HG03097 (cell line): ENCODE measurements around the gene PANX1.
A peak's percentile ranks its signal among the peaks of the same experiment; 100 is the strongest.
"Not testable (repeated sequence)": the region's sequence is repeated elsewhere in the genome, so short reads cannot be mapped to it uniquely, and the experiment has no call there.

Experiments
- ATAC-seq: cut with Tn5 transposase; IDR thresholded peaks from one replicate; pipeline ENCODE4 v1.9.1; 2021; ENCODE audit not compliant: unreplicated experiment, low FRiP score

Gene PANX1, protein sequence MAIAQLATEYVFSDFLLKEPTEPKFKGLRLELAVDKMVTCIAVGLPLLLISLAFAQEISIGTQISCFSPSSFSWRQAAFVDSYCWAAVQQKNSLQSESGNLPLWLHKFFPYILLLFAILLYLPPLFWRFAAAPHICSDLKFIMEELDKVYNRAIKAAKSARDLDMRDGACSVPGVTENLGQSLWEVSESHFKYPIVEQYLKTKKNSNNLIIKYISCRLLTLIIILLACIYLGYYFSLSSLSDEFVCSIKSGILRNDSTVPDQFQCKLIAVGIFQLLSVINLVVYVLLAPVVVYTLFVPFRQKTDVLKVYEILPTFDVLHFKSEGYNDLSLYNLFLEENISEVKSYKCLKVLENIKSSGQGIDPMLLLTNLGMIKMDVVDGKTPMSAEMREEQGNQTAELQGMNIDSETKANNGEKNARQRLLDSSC

GRCh38 chr11:94128746-94129511, at the start of gene PANX1:
PANX1 (plus strand) TSS chr11:94128841; CDS start chr11:94129313, 472 bp downstream.
- peak; percentile 72 for ATAC-seq

DNA sequence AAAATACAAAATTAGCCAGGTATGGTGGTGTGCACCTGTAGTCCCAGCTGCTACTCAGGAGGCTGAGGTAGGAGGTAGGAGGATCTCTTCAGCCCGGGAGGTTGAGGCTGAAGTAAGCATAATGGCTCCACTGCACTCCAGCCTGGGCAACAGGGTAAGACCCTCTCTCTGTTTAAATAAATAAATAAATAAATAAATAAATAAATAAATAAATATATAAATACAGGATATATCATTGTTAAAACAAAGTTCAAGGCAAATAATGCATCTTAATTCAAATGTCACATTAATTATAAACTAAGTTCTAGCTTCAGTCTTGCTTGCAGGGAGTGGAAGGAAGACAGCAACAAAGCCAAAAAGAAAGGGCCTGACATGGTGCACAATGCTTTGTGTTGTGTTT, 44.5 kb upstream of the PANX1 start:
- no peak for ATAC-seq

DNA sequence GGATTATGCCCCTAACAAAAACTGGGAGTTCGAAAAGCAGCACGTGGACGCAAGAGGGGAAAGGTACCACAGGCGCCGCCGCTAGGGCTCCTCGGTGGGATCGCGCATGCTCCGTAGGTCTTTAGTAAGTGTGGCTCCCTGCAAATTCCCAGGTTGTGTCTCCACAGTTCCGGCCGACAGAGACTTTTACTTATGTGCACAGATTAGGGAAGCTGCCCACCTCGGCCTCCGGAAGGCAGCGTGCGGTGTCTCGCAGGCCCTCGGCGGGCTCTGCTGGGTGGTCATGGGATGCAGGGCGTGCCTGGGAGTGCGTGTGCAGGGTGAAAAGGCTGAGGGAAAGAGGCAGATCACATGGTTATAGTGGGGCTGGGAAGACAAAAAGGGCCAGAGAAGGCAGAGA, 39.7 kb upstream of the PANX1 start:
- ATAC-seq: no peak

GRCh38 chr11:94089341-94089740, 39.3 kb upstream of the PANX1 start:
- no peak for ATAC-seq

- no peak for ATAC-seq
These were observed 38.2 kb upstream of the PANX1 start for GRCh38 chr11:94090401-94090800.

- ATAC-seq: no peak
These were observed 37.5 kb upstream of the PANX1 start for GRCh38 chr11:94091091-94091490.

- ATAC-seq: no peak
These were observed 28.4 kb upstream of the PANX1 start for GRCh38 chr11:94100253-94100652.

DNA sequence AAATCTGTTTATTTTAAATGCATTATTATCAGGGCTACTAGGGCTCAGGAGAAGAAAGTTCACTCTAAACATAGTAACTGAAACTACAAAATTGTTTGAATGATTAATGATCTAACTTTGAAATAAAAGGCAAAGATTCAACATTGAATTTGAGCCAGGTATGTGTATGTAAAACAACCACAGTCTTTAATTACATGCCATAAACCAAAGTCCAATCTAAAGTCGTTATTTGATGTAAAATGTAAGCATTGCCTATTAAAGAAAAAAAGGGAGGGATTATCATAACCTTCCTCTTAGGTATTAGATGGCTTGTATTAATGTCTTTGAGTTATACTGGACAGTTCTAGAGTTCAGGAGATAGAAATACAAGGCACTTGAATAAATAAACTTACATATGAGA, 25.2 kb upstream of the PANX1 start:
- no peak for ATAC-seq

DNA sequence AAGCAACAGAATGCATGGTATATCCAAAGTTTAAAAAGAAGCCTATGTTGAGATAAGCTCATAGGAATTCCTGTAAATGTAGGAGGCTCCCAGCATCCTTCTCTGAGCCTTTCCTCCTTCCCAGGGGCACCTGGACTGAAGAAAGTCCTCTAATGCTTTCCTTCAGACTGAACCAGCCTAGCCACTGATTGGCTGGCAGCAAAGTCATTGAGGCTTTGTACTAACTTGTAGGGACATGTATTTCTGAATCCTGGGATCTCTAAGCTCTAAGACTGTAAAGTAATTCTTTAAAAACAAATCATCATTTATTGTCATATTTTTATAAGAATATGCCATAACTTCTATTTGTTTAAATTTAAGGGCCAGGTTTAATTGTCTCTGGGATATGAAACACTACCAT, 23.9 kb upstream of the PANX1 start:
- no peak for ATAC-seq

DNA sequence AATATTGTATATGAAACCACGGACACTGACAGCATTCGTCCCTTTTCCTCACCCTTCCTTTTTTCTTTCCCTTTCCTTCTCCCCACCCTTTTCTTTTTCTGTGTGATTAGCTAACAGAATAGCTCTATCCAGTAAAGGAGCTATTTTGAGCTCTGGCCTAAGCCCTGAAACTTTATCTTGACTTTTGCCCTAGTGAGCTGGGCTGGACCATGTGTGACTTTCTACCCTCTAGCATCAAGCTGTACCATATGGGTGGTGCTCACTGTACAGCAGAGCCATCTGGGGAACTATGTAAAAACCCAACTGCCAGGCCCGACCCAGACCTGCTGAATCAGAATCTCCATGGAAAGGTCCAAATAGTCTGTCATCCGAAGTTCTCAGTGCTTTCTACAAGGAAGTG, 21.9 kb upstream of the PANX1 start:
- ATAC-seq: no peak

GRCh38 chr11:94107363-94107762, 21.3 kb upstream of the PANX1 start:
- no peak for ATAC-seq

- ATAC-seq: no peak
These were observed 17.4 kb upstream of the PANX1 start for GRCh38 chr11:94111241-94111640.

- no peak for ATAC-seq
These were observed 17.0 kb upstream of the PANX1 start for GRCh38 chr11:94111660-94112059.

DNA sequence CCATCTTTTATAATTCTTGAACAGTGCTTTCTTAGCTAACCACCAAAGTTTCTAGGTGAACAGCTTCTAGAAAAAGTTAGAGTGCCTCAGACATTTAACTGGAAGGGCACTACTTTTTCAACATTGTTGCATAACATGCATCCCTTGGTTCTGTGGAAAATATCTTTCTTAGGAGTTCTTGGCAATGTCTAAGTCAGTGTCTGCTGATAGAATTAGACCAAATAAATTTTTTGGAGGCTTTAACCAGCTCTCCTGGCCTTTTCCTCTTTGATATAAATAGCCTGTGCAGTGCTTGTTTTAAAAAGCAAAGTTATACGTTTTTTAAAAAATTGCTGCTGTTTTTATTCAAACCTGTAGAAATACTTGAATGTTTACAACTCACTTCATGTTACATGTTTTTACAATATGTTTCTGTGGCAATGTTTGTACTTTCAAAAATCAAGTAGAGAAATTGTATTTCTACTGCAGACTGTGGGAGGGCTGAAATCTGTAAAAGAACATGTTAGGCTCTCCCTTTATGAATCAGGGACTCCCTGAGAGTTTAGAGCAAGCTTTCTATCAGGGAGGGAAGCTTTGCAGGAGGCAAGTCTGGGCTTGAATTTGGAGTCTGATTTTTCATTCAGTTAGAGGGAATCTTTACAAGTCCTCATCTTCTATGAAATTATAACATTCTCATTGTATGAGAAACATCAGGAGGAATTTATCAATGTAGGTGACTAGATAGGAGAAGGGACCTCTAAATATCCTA, 16.3 kb upstream of the PANX1 start:
- no peak for ATAC-seq

DNA sequence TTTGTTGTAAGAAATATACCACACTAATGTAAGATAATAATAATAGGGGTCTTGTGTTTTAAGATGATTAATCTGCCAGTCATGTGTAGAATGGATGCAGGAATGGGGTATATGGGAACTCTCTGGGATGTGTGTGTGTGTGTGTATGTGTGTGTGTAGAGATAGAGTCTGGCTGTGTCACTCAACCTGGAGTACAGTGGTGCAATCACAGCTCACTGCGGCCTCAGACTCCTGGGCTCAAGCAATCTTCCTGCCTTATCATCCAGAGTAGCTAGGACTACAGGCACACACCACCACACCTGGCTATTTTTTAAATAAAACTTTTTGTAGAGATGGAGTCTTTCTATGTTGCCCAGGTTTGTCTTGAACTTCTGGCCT, 11.5 kb upstream of the PANX1 start:
- no peak for ATAC-seq

DNA sequence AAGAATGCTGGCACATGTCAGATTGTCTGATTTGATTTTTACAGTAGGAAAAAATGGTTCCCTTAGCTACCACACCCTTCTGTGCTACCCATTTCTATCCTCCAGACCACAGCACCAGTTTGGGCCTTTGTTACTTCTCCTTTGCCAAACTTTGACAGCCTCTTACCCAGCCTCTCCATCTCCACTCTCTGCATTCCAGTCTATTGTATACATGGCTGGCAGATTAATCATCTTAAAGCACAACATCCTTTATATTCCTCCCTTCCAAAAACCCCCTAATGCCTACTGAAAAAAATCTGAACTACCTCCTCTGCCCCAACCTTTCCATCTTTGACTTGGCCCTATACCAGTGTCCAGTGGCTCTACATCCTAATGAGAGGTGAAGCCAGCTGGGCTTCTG, 10.8 kb upstream of the PANX1 start:
- ATAC-seq: no peak

GRCh38 chr11:94119676-94120075, 9.0 kb upstream of the PANX1 start:
- ATAC-seq: not testable (repeated sequence)

GRCh38 chr11:94120516-94120915, 8.1 kb upstream of the PANX1 start:
- not testable (repeated sequence) for ATAC-seq

DNA sequence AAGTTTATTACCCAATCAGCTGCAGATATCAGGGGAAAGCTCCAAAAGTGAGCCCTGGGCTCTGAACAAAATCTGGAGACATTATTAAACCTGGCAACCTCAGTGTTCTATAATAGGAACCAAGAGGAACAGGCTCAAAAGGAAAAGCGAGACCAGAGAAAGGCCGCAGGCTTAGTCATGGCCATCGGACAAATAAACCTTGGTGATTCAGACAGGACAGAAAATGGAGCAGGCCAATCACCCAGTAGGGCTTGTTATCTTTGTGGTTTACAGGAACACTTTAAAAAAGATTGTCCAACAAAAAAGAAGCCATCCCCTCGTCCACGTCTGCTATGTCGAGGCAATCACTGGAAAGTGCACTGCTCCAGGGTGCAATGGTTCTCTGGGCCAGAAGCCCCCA, 7.7 kb upstream of the PANX1 start:
- ATAC-seq: no peak

DNA sequence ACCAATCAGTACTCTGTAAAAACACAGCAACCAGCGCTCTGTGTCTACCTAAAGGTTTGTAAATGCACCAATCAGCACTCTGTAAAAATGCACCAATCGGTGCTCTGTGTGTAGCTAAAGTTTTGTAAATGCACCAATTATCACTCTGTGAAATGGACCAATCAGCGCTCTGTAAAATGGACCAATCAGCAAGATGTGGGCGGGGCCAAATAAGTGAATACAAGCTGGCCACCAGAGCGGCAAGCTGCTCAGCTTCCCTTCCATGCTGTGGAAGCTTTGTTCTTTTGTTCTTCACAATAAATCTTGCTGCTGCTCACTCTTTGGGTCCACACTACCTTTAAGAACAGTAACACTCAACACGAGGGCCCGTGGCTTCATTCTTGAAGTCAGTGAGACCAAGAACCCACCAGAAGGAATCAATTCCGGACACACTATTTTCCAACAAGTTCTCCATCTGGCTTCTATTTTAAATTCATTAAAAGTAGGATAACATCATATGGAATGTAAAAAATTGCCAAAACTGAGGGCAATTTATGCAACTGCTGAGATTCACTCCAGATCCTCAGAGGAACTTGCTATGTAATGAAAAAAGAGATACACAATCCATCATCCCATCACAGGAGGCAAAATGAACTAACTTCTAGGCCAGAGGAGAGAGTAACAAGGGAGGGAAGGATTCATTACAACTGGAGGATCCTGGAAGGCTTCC, 3.1 kb upstream of the PANX1 start:
- ATAC-seq: no peak

- no peak for ATAC-seq
These were observed 1.0 kb upstream of the PANX1 start for GRCh38 chr11:94127638-94128037.
